GM19099 (cell line): ENCODE results near the gene ALDH5A1.

Experiments
- POLR2A ChIP-seq: IDR thresholded peaks from 3 replicates; pipeline ENCODE4 v1.6.1; 2011; ENCODE audit warnings: low read depth; ENCODE audit not compliant: insufficient read length; ENCODE audit errors: extremely low read depth

The ALDH5A1 gene

DNA sequence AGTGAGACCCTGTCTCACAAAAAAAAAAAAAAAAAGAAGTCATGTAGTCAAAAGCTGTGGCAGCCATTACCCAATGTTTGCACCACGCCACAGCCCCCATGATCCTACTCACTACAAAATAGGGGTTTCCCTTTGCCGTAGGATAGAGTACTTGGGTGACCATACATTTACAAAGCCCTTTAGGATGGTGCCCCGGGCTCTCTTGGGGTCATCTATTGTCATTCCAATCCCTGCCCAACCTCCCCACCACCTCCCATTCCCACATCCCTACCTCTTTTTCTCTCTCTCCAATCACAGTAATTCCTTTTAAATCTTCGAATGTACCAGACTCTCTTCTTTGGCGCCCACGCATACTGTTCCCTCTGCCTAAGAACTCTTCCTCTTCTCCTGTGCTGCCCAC, 76.6 kb downstream of the ALDH5A1 start:
- no peak for TF ChIP-seq POLR2A

DNA sequence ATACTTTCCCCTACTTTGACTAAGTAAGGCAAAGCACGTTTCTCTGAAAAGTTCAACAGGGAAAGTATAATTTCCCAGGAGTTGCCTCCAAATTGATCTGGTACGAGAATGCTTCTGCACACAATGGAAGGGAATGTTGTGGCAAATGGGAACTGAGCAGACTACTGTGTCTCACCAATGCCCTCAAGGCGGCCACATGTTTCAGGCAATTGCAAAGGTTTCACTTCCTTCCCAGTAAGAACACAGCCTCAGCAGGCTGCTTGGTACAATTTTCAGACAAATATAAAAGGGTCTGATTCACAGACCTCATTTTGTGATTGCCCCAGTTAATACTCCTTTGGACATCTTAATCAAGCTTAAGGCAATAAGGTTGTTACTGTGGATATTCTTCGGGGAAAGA, 80.0 kb downstream of the ALDH5A1 start:
- no peak for TF ChIP-seq POLR2A

DNA sequence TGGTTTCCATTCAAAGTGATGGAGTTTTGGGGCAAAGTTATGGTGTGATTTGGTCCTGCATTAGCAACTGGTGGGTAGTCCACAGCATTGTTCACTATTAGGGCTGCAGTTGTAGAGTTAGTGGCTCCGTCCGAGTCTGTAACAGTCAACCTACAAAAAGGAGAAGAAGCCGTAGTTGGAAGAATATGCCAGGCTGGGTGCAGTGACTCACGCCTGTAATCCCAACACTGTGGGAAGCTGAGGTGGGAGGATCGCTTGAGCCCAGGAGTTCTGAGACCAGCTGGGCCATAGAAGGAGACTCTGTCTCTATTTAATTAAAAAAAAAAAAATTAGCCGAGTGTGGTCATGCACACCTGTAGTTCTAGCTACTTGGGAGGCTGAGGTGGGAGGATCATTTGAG, 81.7 kb downstream of the ALDH5A1 start:
- TF ChIP-seq POLR2A: no peak

DNA sequence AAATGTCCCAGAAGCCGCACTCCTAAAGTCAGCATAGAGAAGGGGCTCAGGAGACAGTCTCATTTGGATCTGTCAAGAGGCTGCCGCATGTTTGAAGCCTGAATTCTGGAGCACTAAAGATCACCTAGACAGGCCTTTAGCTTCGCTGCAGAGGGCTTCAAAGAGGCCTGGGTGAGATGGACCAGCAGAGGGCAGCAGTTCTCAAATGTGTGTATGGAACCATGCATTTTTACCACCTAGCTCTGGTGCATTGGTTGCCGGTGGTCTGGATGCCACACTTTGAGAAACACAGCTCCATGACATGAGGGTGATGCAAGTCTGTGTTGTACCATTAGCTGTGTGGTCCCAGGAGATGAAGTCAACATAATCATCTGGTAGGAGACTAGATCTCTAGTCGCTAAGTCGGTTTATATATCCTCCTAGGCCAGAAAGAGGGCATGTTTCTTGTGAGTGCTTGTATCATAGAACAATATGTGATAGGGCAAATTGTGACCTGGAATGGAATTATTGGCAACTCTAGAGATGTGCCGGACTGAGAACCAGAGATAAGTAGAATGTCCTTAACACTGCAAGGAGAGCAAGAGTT, 86.4 kb downstream of the ALDH5A1 start:
- TF ChIP-seq POLR2A: no peak

GRCh38 chr6:24583463-24584381, 89.0 kb downstream of the ALDH5A1 start:
- no peak for TF ChIP-seq POLR2A

DNA sequence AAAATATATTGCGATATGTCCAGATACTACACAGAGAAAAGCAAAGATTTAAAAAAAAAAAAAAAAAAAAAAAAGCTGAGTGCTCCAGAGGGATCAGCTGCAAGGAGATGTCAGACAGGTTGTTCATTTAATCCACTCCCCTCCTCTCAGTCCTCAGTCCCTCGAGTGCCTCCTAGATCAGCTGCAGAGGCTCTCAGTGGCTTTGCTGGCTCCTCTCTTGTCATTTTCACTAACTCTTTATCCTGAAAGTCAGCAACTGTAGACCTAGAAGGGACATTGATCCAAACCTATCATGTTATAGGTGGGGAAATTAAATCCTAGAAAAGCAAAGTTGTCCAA, 89.6 kb downstream of the ALDH5A1 start:
- no peak for TF ChIP-seq POLR2A
